T-helper 1 cell treated with Interleukin-12 subunit alpha and Interleukin-12 subunit beta and Interleukin-4 antibody, amounts not matched to agents 30 ng/mL and 1 ng/mL, for 36 hours (primary cell): ENCODE data around the gene PRICKLE1. TPM values are rescaled to one million over a fixed set of nuclear protein-coding genes. Genes with fewer than 3 reads are reported as not detected.

Source experiments
- intact Hi-C: fragments of 100-400 bp; cut with micrococcal nuclease; formaldehyde crosslinking; loops from one replicate; pipeline ENCODE4 v1.15.1; 2024
- total RNA-seq: library from RNA; stranded (reverse); gene quantifications from 2 replicates; pipeline ENCODE4 v1.2.3, GENCODE V29; 2022

The PRICKLE1 gene
- total RNA-seq, 1 donor from 2014 or later, result 0.15 TPM

- intact Hi-C loops, result no loop called here
These were observed 94.3 kb downstream of the PRICKLE1 start for GRCh38 chr12:42495244-42495643.

- intact Hi-C loops, result no loop called here
These were observed 97.3 kb downstream of the PRICKLE1 start for GRCh38 chr12:42492267-42492666.

GRCh38 chr12:42490261-42490842 is 99.2 kb downstream of the PRICKLE1 start:
- intact Hi-C loops, result no loop called here

- intact Hi-C loops, result loop anchor here (10.0 kb wide), 2 partner anchors 1248 to 1398 kb away; no protein-coding TSS in a partner anchor
These were observed 103.1 kb downstream of the PRICKLE1 start for GRCh38 chr12:42486407-42486806.

GRCh38 chr12:42485823-42486222 is 103.7 kb downstream of the PRICKLE1 start:
- intact Hi-C loops, result loop anchor here (10.0 kb wide), 2 partner anchors 1249 to 1399 kb away; no protein-coding TSS in a partner anchor

GRCh38 chr12:42484996-42485395 is 104.5 kb downstream of the PRICKLE1 start:
- intact Hi-C loops, result loop anchor here (5.0 to 10.0 kb wide), 5 partner anchors 102 to 1400 kb away; partner anchors contain the start of genes PRICKLE1 and YAF2

GRCh38 chr12:42483521-42483790 is 106.1 kb downstream of the PRICKLE1 start:
- intact Hi-C loops, result loop anchor here (1.0 to 10.0 kb wide), 6 partner anchors 86 to 1401 kb away; partner anchors contain the start of genes PRICKLE1 and YAF2

- intact Hi-C loops, result loop anchor here (1.0 to 10.0 kb wide), 6 partner anchors 86 to 1402 kb away; partner anchors contain the start of genes PRICKLE1 and YAF2
These were observed 106.6 kb downstream of the PRICKLE1 start for GRCh38 chr12:42482748-42483520.

GRCh38 chr12:42482041-42482747 is 107.4 kb downstream of the PRICKLE1 start:
- intact Hi-C loops, result loop anchor here (5.0 to 10.0 kb wide), 5 partner anchors 105 to 1403 kb away; partner anchors contain the start of genes PRICKLE1 and YAF2

GRCh38 chr12:42481368-42481767 is 108.2 kb downstream of the PRICKLE1 start:
- intact Hi-C loops, result loop anchor here (5.0 to 10.0 kb wide), 5 partner anchors 106 to 1403 kb away; partner anchors contain the start of genes PRICKLE1 and YAF2

- intact Hi-C loops, result no loop called here
These were observed 111.6 kb downstream of the PRICKLE1 start for GRCh38 chr12:42477941-42478340.

GRCh38 chr12:42475106-42475505 is 114.4 kb downstream of the PRICKLE1 start:
- intact Hi-C loops, result no loop called here

GRCh38 chr12:42474391-42474790 is 115.2 kb downstream of the PRICKLE1 start:
- intact Hi-C loops, result no loop called here

- intact Hi-C loops, result no loop called here
These were observed 116.0 kb downstream of the PRICKLE1 start for GRCh38 chr12:42473561-42473960.

GRCh38 chr12:42473130-42473529 is 116.4 kb downstream of the PRICKLE1 start:
- intact Hi-C loops, result no loop called here

- intact Hi-C loops, result no loop called here
These were observed 117.2 kb downstream of the PRICKLE1 start for GRCh38 chr12:42472376-42472775.

GRCh38 chr12:42469355-42470175 is 120.0 kb downstream of the PRICKLE1 start:
- intact Hi-C loops, result no loop called here

- intact Hi-C loops, result no loop called here
These were observed 120.6 kb downstream of the PRICKLE1 start for GRCh38 chr12:42468921-42469320.

GRCh38 chr12:42468341-42468821 is 121.2 kb downstream of the PRICKLE1 start:
- intact Hi-C loops, result no loop called here

- intact Hi-C loops, result no loop called here
These were observed 125.9 kb downstream of the PRICKLE1 start for GRCh38 chr12:42463671-42464070.

GRCh38 chr12:42462486-42462885 is 127.1 kb downstream of the PRICKLE1 start:
- intact Hi-C loops, result no loop called here
